ENCODE measurements around the gene LDHAL6B. TPM values are rescaled to one million over a fixed set of nuclear protein-coding genes. Genes with fewer than 3 reads are reported as not detected.

LDHAL6B gene
- total and polyA plus RNA-seq, 9 of the 15 experiments (the other 6 are each of a cell fraction or from before 2014, with no cell fraction given), result not detected

GRCh38 chr15:59237924-59238331, 31.3 kb downstream of the LDHAL6B start (continued):
- TF ChIP-seq, protein P1, sequence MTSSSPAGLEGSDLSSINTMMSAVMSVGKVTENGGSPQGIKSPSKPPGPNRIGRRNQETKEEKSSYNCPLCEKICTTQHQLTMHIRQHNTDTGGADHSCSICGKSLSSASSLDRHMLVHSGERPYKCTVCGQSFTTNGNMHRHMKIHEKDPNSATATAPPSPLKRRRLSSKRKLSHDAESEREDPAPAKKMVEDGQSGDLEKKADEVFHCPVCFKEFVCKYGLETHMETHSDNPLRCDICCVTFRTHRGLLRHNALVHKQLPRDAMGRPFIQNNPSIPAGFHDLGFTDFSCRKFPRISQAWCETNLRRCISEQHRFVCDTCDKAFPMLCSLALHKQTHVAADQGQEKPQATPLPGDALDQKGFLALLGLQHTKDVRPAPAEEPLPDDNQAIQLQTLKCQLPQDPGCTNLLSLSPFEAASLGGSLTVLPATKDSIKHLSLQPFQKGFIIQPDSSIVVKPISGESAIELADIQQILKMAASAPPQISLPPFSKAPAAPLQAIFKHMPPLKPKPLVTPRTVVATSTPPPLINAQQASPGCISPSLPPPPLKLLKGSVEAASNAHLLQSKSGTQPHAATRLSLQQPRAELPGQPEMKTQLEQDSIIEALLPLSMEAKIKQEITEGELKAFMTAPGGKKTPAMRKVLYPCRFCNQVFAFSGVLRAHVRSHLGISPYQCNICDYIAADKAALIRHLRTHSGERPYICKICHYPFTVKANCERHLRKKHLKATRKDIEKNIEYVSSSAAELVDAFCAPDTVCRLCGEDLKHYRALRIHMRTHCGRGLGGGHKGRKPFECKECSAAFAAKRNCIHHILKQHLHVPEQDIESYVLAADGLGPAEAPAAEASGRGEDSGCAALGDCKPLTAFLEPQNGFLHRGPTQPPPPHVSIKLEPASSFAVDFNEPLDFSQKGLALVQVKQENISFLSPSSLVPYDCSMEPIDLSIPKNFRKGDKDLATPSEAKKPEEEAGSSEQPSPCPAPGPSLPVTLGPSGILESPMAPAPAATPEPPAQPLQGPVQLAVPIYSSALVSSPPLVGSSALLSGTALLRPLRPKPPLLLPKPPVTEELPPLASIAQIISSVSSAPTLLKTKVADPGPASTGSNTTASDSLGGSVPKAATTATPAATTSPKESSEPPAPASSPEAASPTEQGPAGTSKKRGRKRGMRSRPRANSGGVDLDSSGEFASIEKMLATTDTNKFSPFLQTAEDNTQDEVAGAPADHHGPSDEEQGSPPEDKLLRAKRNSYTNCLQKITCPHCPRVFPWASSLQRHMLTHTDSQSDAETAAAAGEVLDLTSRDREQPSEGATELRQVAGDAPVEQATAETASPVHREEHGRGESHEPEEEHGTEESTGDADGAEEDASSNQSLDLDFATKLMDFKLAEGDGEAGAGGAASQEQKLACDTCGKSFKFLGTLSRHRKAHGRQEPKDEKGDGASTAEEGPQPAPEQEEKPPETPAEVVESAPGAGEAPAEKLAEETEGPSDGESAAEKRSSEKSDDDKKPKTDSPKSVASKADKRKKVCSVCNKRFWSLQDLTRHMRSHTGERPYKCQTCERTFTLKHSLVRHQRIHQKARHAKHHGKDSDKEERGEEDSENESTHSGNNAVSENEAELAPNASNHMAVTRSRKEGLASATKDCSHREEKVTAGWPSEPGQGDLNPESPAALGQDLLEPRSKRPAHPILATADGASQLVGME (CRISPR knock-in tag; IDR thresholded peaks at IDR 0.05), result no peak
- TF ChIP-seq CBX8 (IDR thresholded peaks at IDR 0.05; ENCODE audit: borderline replicate concordance, extremely low read depth, low read depth, low read length, poor library complexity, severe bottlenecking), result no peak
- no peak for TF ChIP-seq HCFC1 (IDR thresholded peaks at IDR 0.05; ENCODE audit: low read depth, low read length)
- TF ChIP-seq, protein P2, sequence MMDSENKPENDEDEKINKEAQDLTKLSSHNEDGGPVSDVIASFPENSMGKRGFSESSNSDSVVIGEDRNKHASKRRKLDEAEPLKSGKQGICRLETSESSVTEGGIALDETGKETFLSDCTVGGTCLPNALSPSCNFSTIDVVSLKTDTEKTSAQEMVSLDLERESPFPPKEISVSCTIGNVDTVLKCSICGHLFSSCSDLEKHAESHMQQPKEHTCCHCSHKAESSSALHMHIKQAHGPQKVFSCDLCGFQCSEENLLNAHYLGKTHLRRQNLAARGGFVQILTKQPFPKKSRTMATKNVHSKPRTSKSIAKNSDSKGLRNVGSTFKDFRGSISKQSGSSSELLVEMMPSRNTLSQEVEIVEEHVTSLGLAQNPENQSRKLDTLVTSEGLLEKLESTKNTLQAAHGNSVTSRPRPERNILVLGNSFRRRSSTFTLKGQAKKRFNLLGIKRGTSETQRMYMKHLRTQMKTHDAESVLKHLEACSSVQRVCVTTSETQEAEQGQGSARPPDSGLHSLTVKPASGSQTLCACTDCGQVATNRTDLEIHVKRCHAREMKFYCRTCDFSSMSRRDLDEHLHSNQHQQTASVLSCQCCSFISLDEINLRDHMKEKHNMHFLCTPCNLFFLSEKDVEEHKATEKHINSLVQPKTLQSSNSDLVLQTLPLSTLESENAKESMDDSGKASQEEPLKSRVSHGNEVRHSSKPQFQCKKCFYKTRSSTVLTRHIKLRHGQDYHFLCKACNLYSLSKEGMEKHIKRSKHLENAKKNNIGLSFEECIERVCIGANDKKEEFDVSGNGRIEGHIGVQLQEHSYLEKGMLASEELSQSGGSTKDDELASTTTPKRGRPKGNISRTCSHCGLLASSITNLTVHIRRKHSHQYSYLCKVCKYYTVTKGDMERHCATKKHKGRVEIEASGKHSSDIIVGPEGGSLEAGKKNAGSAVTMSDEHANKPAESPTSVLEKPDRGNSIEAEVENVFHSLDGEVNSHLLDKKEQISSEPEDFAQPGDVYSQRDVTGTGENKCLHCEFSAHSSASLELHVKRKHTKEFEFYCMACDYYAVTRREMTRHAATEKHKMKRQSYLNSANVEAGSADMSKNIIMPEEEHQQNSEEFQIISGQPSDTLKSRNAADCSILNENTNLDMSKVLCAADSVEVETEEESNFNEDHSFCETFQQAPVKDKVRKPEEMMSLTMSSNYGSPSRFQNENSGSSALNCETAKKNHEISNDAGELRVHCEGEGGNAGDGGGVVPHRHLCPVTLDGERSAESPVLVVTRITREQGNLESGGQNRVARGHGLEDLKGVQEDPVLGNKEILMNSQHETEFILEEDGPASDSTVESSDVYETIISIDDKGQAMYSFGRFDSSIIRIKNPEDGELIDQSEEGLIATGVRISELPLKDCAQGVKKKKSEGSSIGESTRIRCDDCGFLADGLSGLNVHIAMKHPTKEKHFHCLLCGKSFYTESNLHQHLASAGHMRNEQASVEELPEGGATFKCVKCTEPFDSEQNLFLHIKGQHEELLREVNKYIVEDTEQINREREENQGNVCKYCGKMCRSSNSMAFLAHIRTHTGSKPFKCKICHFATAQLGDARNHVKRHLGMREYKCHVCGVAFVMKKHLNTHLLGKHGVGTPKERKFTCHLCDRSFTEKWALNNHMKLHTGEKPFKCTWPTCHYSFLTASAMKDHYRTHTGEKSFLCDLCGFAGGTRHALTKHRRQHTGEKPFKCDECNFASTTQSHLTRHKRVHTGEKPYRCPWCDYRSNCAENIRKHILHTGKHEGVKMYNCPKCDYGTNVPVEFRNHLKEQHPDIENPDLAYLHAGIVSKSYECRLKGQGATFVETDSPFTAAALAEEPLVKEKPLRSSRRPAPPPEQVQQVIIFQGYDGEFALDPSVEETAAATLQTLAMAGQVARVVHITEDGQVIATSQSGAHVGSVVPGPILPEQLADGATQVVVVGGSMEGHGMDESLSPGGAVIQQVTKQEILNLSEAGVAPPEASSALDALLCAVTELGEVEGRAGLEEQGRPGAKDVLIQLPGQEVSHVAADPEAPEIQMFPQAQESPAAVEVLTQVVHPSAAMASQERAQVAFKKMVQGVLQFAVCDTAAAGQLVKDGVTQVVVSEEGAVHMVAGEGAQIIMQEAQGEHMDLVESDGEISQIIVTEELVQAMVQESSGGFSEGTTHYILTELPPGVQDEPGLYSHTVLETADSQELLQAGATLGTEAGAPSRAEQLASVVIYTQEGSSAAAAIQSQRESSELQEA (IDR thresholded peaks at IDR 0.05; ENCODE audit: low read depth), result no peak
- TF ChIP-seq ZNF23 (CRISPR knock-in tag; IDR thresholded peaks at IDR 0.05), result no peak
- TF ChIP-seq SRSF7 (optimal IDR thresholded peaks at IDR 0.05; ENCODE audit: low read depth, low read length), result no peak
- TF ChIP-seq TEAD1 (CRISPR knock-in tag; IDR thresholded peaks at IDR 0.05), result no peak
- TF ChIP-seq PCBP2 (IDR thresholded peaks at IDR 0.05; ENCODE audit: low read depth, low read length, poor library complexity, severe bottlenecking), result no peak
- no peak for TF ChIP-seq MCM5 (IDR thresholded peaks at IDR 0.05; ENCODE audit: low read depth)
- TF ChIP-seq, protein P3, sequence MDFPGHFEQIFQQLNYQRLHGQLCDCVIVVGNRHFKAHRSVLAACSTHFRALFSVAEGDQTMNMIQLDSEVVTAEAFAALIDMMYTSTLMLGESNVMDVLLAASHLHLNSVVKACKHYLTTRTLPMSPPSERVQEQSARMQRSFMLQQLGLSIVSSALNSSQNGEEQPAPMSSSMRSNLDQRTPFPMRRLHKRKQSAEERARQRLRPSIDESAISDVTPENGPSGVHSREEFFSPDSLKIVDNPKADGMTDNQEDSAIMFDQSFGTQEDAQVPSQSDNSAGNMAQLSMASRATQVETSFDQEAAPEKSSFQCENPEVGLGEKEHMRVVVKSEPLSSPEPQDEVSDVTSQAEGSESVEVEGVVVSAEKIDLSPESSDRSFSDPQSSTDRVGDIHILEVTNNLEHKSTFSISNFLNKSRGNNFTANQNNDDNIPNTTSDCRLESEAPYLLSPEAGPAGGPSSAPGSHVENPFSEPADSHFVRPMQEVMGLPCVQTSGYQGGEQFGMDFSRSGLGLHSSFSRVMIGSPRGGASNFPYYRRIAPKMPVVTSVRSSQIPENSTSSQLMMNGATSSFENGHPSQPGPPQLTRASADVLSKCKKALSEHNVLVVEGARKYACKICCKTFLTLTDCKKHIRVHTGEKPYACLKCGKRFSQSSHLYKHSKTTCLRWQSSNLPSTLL (IDR thresholded peaks at IDR 0.05), result no peak
